ENCODE results near the gene NUP88.

DNA sequence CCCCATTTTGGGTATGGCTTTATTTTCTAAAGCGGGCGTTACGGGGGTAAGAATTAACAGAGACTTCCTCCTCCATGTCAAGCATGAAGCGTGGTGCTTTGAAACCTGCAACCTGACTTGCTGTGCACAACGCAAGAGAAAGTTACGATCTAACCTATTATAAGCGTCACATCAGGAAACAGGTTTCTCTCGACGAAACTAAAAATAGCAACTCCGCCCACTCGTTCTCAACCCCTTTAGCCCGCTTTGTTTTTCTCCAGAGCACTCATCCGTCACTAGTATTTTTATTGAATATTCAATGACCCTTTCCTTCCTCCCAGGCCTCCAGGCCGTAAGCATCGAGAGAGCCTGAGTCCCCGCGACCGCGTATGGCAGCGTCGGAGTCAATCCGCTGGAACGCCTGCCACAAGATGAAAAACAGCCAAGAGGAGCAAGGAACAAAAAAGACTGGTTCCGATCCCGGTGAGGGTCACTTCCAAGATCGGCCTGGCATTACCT is 555 bp downstream of the NUP88 start:
- TF ChIP-seq EZH2 (IDR thresholded peaks at IDR 0.05; ENCODE audit: insufficient read depth, poor library complexity, severe bottlenecking) (no peak), EZH2phosphoT487 (IDR thresholded peaks at IDR 0.05; ENCODE audit: insufficient read depth, low read depth) (no peak)

Measured in GM23248 (cell line).